NCI-H2196 (cell line): Measurements from ENCODE around the gene ZNF45.
"Not testable (repeated sequence)": the region's sequence is repeated elsewhere in the genome, so short reads cannot be mapped to it uniquely, and the experiment has no call there.

Experiments
- DNase-seq: peaks from one replicate; lab custom pipeline; 2025; ENCODE audit not compliant: unreplicated experiment; lab: John Stamatoyannopoulos, UW

ZNF45 gene

DNA sequence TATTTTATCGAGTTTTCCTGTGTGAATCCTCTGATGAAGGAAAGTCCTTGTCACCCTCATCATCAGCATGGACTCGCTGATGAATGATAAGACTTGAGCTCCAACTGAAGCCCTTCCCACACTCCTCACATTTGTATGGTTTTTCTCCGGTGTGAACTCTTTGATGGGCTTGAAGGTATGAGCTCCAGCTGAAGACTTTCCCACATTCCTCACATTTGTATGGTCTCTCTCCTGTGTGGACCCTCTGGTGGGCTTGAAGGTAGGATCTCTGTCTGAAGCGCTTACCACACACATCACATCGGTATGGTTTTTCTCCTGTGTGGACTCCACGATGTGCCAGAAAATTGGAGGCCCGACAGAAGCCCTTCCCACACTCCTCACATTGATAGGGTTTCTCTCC is 21.7 kb downstream of the ZNF45 start:
- DNase-seq, result no peak

DNA sequence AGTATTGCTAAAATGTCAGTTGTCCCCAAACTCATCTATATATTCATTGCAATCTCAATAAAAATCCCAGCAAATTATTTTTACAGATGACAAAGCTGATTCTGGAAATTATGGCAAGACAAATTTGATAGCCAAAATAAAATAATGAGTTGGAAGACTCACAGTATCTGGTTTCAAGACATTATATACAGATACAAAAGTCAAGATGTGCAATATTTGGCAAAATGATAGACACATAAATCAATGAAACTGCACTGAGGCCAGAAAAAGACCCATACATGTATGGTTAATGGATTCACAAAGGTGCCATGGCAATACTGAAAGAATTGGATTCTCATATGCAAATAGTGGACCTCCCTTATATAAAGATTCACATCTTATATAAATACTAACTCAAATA is 24.2 kb downstream of the ZNF45 start:
- no peak for DNase-seq

DNA sequence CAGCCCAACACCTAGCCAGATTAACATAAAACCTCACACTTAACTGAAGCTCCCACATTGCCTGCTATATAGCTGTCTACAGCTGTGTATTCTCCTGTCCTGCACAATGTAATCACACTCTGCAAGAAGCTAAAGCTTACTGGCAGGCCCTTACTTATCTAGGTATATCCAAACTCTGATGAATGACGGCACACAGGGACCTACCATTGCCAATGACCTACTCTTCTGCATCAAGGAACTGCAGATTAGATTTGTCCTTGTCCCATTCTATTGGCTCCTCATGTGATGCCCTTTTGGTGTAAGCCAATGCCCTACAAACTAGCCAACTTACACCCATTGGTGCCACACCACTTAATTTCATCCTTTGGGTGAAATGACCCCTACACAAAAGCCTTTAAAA is 26.4 kb downstream of the ZNF45 start:
- DNase-seq, result no peak

DNA sequence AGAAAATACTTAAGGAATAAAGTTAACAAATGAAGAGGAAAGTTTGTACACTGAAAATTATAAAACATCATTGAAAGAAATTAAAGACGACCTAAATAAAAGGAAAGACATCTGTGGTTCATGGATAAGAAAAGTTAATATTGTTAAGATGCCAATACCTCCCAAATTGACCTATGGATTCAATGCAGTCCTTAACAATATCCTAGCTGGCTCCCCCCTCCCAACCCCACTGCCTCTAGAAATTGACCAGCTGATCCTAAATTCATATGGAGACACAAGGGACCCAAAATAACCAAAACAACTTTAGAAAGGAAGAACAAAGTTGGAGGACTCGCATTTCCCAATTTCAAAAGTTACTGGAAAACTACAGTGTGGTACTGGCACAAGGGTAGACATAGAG is 28.3 kb downstream of the ZNF45 start:
- no peak for DNase-seq

DNA sequence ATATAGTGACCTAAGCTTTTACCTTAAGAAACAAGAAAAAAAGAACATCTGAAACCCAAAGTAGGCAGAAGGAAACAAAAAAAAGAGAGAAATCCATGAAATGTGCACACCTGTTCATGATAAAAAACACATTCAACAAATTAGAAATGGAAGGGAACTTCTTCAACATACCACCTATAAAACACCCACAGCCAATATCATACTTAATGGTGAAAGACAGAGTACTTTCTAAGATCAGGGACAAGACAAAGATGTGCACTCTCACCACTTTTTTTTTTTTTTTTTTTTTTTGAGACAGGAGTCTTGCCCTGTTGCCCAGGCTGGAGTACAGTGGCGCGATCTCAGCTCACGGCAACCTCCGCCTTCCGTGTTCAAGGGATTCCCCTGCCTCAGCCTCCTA is 29.2 kb downstream of the ZNF45 start:
- DNase-seq, result no peak

DNA sequence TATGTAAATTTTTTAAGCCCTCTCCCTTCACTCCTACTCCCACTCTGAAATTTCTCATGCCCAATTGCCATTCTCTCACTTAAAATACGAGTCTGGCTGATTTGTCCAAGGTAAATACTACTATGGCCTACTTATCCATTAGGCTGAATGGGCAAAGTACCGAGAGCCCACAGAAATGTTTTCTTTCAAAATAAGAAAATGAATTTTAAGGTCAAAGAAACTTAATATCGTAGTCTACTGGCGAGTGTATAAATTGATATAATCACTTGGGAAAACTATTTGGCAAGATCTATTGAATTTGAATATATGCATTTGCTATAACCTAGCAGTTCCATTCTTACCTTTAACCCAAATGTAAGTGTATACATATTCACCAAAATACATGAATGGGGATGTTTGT is 32.7 kb downstream of the ZNF45 start:
- DNase-seq, result no peak

DNA sequence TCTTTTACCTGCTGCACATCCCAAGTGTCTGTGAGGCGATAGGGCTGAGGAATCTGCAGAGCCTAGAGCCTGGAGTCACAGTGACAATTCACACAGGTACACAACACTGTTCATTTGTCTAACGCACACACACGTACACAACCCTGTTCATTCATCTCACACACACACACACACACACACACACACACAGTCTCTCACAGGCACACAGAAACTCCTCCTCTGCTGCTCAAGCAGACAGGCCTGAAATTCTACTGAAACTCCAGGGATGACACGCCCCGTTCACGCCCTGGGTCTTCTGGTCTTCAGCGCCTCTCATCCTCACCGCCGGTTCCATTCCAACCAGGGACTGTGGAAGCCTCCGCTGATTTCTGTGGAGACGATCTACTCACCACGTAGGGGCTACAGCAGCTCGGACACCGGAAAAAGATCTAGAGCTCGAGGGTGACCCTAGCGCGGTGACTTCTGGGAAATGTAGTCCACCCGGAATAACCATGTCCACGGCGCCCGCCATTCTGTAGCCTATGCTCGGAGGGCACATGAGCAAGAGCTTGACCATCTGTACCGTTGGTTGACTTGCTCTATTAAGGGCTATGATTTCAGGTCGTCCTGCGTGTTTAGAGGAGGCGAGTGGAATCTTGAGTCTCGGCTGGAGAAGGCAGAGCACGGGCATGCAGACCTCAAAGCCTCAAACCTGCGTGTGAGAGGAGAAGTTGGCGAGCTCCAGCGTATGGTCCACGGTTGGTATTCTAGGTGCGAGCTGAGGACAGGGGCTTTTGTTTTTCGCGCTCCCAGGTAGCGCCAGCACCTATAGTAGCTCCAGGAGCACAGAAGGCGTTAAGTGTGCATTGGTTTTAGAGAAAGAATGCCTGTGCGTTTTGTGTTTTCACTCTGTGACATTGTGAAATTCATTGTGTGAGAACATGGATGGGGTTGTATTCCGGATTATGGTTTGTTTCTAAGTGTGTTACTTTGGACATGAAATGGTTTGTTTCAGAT is 33.4 kb downstream of the ZNF45 start:
- no peak for DNase-seq

DNA sequence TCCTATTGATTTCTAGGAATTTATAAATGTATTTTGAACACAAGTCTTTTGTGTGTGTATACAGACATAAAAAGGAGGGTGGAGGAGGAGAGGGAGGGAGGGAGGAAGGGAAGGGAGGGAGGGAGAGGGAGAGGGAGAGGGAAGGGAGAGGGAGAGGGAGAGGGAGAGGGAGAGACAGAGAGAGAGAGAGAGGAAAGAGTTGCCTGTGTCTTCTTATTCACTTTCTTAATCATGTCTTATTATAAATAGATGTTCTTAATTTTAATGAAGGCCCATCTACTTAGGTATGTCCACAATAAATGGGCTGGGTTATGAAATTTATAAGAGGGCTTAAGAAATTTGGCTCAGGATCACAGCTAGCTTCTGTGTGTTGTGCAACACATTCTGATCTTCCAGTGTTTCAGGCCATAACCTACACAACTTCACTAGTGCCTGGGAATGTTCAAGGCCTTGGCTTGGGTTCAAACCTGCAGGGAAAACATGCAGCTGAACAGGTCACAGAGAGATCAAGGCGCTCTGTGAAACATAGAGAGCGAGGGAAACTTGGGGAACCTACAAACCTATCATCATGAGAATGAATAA is 39.3 kb downstream of the ZNF45 start:
- DNase-seq, result no peak

DNA sequence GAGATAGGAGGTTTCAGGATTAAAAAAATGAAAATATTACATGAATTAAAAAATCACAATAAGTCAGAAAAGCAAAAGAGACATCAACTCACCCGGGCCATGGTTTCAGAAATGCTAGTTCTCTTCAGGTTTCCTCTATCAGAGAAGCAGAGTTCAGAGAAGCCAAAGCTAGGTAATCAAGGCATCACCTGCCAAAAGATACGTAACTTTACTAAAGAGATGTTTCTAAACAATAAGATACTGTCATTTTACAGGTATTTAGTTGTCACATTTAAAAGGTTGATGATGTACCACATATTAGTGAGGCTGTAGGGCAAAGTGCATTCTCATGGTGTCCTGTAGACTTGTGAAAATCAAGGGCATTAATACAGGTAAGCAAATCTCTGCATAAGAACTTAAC is 51.2 kb downstream of the ZNF45 start, which contains the start of gene ZNF404:
ZNF404 (minus strand) TSS at position 101 of the 400 bp plus-strand sequence.
- DNase-seq, result no peak

DNA sequence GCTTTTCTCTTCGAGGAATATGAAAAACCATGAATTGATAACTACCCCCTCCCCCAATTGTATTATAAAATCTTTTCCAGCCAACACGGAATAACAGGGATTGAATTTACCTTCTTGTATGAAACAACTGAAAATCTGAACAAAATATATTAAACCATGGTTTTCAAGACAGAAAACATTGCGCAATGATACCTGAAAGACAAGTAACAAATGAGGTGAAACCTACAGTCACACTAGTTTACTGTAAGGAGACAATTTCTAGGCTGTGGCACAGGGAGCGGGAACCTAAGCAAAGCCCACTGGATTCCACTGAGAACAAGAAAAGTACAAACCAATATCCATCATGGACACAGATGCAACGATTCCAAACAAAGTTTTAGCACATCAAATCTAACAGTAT is 54.6 kb downstream of the ZNF45 start:
- DNase-seq, result no peak

DNA sequence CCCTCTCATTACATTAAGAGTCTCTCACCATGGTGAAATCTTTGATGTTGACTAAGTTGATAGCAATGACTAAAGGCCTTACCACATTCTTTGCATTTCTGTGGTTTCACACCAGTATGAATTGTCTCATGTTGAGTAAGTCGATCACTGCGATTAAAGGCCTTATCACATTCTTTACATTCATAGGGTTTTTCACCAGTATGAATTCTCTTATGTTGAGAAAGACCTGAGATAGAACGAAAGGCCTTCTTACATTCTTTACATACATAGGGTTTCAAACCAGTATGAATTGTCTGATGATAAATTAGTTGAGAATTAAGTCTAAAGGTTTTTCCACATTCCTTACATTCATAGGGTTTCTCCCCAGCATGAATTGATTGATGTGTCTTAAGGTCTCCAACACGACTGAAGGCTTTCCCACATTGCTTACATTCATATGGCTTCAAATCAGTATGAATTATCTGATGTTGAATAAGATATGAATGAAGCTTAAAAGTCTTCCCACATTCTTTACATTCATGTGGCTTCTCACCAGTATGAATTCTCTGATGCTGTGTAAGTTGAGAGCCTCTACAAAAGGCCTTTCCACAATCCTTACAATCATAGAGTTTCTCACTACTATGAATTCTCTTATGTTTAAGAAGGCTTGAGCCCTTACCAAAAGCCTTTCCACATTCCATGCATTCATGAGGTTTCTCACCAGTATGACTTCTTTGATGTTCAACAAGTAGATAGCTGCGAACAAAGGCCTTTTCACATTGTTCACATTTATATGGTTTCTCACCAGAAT is 62.3 kb downstream of the ZNF45 start:
- no peak for DNase-seq

DNA sequence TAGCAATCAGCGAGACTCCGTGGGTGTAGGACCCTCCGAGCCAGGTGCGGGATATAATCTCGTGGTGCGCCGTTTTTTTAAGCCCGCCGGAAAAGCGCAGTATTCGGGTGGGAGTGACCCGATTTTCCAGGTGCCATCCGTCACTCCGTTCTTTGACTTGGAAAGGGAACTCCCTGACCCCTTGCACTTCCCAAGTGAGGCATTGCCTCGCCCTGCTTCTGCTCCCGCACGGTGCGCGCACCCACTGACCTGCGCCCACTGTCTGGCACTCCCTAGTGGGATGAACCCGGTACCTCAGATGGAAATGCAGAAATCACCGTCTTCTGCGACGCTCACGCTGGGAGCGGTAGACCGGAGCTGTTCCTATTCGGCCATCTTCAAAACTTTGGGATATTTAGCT is 68.2 kb downstream of the ZNF45 start:
- not testable (repeated sequence) for DNase-seq
